Vagina (tissue), 2 donors: Measurements from ENCODE around the gene TCF4. TPM values are rescaled to one million over a fixed set of nuclear protein-coding genes. Genes with fewer than 3 reads are reported as not detected.

Experiments
- DNase-seq, 2 donors: peaks; one replicate each; pipeline ENCODE4 v3.0.0-alpha.2; 2017; ENCODE audit errors: extremely low spot score in 2 of 2
- H3K27ac ChIP-seq: fragments of 200-600 bp; sonication (generic); one replicate; pipeline ENCODE4 v1.5.1; 2019
- H3K27me3 ChIP-seq: fragments of 200-600 bp; sonication (generic); one replicate; pipeline ENCODE4 v1.5.1; 2019
- H3K36me3 ChIP-seq, 2 donors: fragments of 200-600 bp; sonication (generic); one replicate each; pipeline ENCODE4 v1.5.1; 2017 to 2019
- H3K4me1 ChIP-seq: fragments of 200-600 bp; sonication (generic); one replicate; pipeline ENCODE4 v1.5.1; 2019
- H3K4me3 ChIP-seq, 2 donors: fragments of 200-600 bp; sonication (generic); 1 replicate in 1 of 2; 2 replicates in 1 of 2; pipeline ENCODE4 v1.5.1; 2016 to 2019
- H3K9me3 ChIP-seq: fragments of 200-600 bp; sonication (generic); one replicate; pipeline ENCODE4 v1.5.1; 2019
- CTCF ChIP-seq, 3 experiments: fragments of 450-650 bp in 2 of 3; fragments of 200-600 bp in 1 of 3; sonication (generic) in 1 of 3; IDR thresholded peaks; one replicate each; pipeline ENCODE4 v1.5.1; 2017 to 2019; ENCODE audit warnings: antibody characterized with exemption in 3 of 3, mild to moderate bottlenecking in 2 of 3, moderate library complexity in 2 of 3
- POLR2A ChIP-seq, 2 donors: fragments of 450-650 bp; IDR thresholded peaks; one replicate each; pipeline ENCODE4 v1.6.1; 2017; ENCODE audit warnings: antibody characterized with exemption in 2 of 2, mild to moderate bottlenecking in 2 of 2, moderate library complexity in 2 of 2
- POLR2AphosphoS5 ChIP-seq, 2 donors: sonication (generic); formaldehyde crosslinking; IDR thresholded peaks; one replicate each; pipeline ENCODE4 v1.9.0; 2017; ENCODE audit warnings: antibody characterized with exemption in 2 of 2, mild to moderate bottlenecking in 2 of 2, low read depth in 1 of 2; ENCODE audit not compliant: insufficient read depth in 1 of 2
- intact Hi-C: fragments of 100-400 bp; cut with DNase I; formaldehyde crosslinking; loops from one replicate; pipeline ENCODE4 v1.15.1; 2023
- total RNA-seq: library from RNA; depleted of rRNA; stranded (reverse); fragments of >200 nt; gene quantifications from one replicate; pipeline ENCODE4 v1.2.3, GENCODE V29; 2016

The TCF4 gene
- total RNA-seq, 1 donor from 2014 or later, result 105 TPM

GRCh38 chr18:55202232-55202917 lies 385.6 kb downstream of the TCF4 start:
- Histone ChIP-seq H3K4me3 (no peak overlapping the region), H3K27me3 (no peaks in the 10 kb centered on the region), H3K9me3 (peaks cover 3% of the 10 kb centered on the region), H3K4me1 (no peaks in the 10 kb centered on the region), H3K36me3 (no peaks in the 10 kb centered on the region), H3K27ac (no peak overlapping the region)
- TF ChIP-seq POLR2A (IDR thresholded peaks at IDR 0.05) (no peak), POLR2AphosphoS5 (IDR thresholded peaks at IDR 0.05; ENCODE audit: insufficient read depth in 1 of 2, low read depth in 1 of 2) (no peak), CTCF (IDR thresholded peaks at IDR 0.05) (no peak)
- DNase-seq, result no peak
- intact Hi-C loops, result no loop called here

GRCh38 chr18:55199291-55199963 lies 388.6 kb downstream of the TCF4 start:
- Histone ChIP-seq H3K27me3 (no peaks in the 10 kb centered on the region), H3K36me3 (no peaks in the 10 kb centered on the region), H3K4me1 (no peaks in the 10 kb centered on the region), H3K9me3 (peaks cover 3% of the 10 kb centered on the region), H3K4me3 (no peak overlapping the region), H3K27ac (no peak overlapping the region)
- no peak for DNase-seq
- TF ChIP-seq POLR2A (IDR thresholded peaks at IDR 0.05) (no peak), POLR2AphosphoS5 (IDR thresholded peaks at IDR 0.05; ENCODE audit: insufficient read depth in 1 of 2, low read depth in 1 of 2) (no peak), CTCF (IDR thresholded peaks at IDR 0.05) (no peak)
- intact Hi-C loops, result no loop called here

- intact Hi-C loops, result no loop called here
- Histone ChIP-seq H3K9me3 (no peaks in the 10 kb centered on the region), H3K4me3 (no peak overlapping the region), H3K27me3 (no peaks in the 10 kb centered on the region), H3K4me1 (no peaks in the 10 kb centered on the region), H3K36me3 (no peaks in the 10 kb centered on the region), H3K27ac (no peak overlapping the region)
- TF ChIP-seq POLR2AphosphoS5 (IDR thresholded peaks at IDR 0.05; ENCODE audit: insufficient read depth in 1 of 2, low read depth in 1 of 2) (no peak), POLR2A (IDR thresholded peaks at IDR 0.05) (no peak), CTCF (IDR thresholded peaks at IDR 0.05) (no peak)
- no peak for DNase-seq
Measured at GRCh38 chr18:55195863-55196262, 392.1 kb downstream of the TCF4 start.

- Histone ChIP-seq H3K9me3 (no peaks in the 10 kb centered on the region), H3K36me3 (no peaks in the 10 kb centered on the region), H3K27me3 (no peaks in the 10 kb centered on the region), H3K4me3 (no peak overlapping the region), H3K4me1 (no peaks in the 10 kb centered on the region), H3K27ac (no peak overlapping the region)
- DNase-seq, result no peak
- TF ChIP-seq POLR2A (IDR thresholded peaks at IDR 0.05) (no peak), POLR2AphosphoS5 (IDR thresholded peaks at IDR 0.05; ENCODE audit: insufficient read depth in 1 of 2, low read depth in 1 of 2) (no peak), CTCF (IDR thresholded peaks at IDR 0.05) (no peak)
- intact Hi-C loops, result no loop called here
Measured at GRCh38 chr18:55189972-55190371, 398.0 kb downstream of the TCF4 start.

GRCh38 chr18:55186588-55186987 lies 401.4 kb downstream of the TCF4 start:
- TF ChIP-seq POLR2AphosphoS5 (IDR thresholded peaks at IDR 0.05; ENCODE audit: insufficient read depth in 1 of 2, low read depth in 1 of 2) (no peak), POLR2A (IDR thresholded peaks at IDR 0.05) (no peak), CTCF (IDR thresholded peaks at IDR 0.05) (no peak)
- intact Hi-C loops, result no loop called here
- no peak for DNase-seq
- Histone ChIP-seq H3K27ac (no peak overlapping the region), H3K4me3 (no peak overlapping the region), H3K4me1 (no peaks in the 10 kb centered on the region), H3K36me3 (no peaks in the 10 kb centered on the region), H3K27me3 (no peaks in the 10 kb centered on the region), H3K9me3 (no peaks in the 10 kb centered on the region)
